ENCODE data around the gene FICD.
A peak's percentile ranks its signal among the peaks of the same experiment; 100 is the strongest.

- no peak for TF ChIP-seq CTCF (IDR thresholded peaks at IDR 0.05; ENCODE audit: poor library complexity, severe bottlenecking)
- peak; percentile 69 for TF ChIP-seq REST (IDR thresholded peaks at IDR 0.05; ENCODE audit: borderline replicate concordance)
- no peak for TF ChIP-seq POLR2AphosphoS5 (IDR thresholded peaks at IDR 0.05)
- TF ChIP-seq TAF1 (IDR thresholded peaks at IDR 0.05; ENCODE audit: low read depth) = no peak
- no peak for TF ChIP-seq EZH2 (IDR thresholded peaks at IDR 0.05; ENCODE audit: borderline replicate concordance, insufficient read depth, low read length, poor library complexity, severe bottlenecking)
- no peak for TF ChIP-seq EP300 (conservative IDR thresholded peaks at IDR 0.05; ENCODE audit: poor library complexity, severe bottlenecking)
- TF ChIP-seq SMC3 (conservative IDR thresholded peaks at IDR 0.05; ENCODE audit: poor library complexity) = no peak
These were observed 46.7 kb upstream of the FICD start for GRCh38 chr12:108468196-108468968.

Measured in neural cell (in vitro differentiated cells).